ENCODE data around the gene ECE2. TPM values are rescaled to one million over a fixed set of nuclear protein-coding genes. Genes with fewer than 3 reads are reported as not detected.
A peak's percentile ranks its signal among the peaks of the same experiment; 100 is the strongest.

ECE2 gene
- total and polyA plus RNA-seq, 10 of the 15 experiments (the other 5 are each of a cell fraction or from before 2014, with no cell fraction given) = not detected

GRCh38 chr3:184260724-184261269, 15.0 kb upstream of the ECE2 start:
- Histone ChIP-seq H3K9ac (ENCODE audit: control insufficient read depth, insufficient read depth, low read length) (no peak overlapping the region), H3K9me3 (replicated peaks; ENCODE audit: control insufficient read depth, insufficient read depth, low read length) (no peaks in the 10 kb centered on the region), H3K4me2 (ENCODE audit: control insufficient read depth, insufficient read depth) (peak overlapping the region; percentile 64), H3K27ac (ENCODE audit: control insufficient read depth, insufficient read depth) (no peak overlapping the region), H3K79me2 (ENCODE audit: control insufficient read depth, insufficient read depth, low read length) (no peaks in the 10 kb centered on the region), H2AFZ (ENCODE audit: control insufficient read depth, low read depth, low read length) (peak overlapping the region; percentile 12; the same call in 1 of the 2 replicates), H3K36me3 (ENCODE audit: control insufficient read depth in 2 of 2, insufficient read depth in 2 of 2, low read length in 1 of 2) (no peaks in the 10 kb centered on the region), H3K4me3 (peak overlapping the region; percentile 55; the same call in 1 of the 2 replicates), H3K27me3 (replicated peaks in 1 of 2; ENCODE audit: control insufficient read depth in 2 of 2, insufficient read depth in 2 of 2, low read length in 1 of 2) (peaks cover 2 to 11% of the 10 kb centered on the region in 2 experiments), H3K4me1 (ENCODE audit: control insufficient read depth, insufficient read depth, low read length) (0 out of 2 replicates have a peak, but pooled peaks cover 4% of the 10 kb centered on the region), H4K20me1 (ENCODE audit: control insufficient read depth, insufficient read depth) (no peaks in the 10 kb centered on the region)
- FAIRE-seq = no peak
- ChIA-PET CTCF (interaction anchor here (1.1 kb wide), 1 partner anchor 11 kb away, joined by 5 read pairs; the partner anchor contains the start of gene EEF1AKMT4), RAD21 (ENCODE audit: unreplicated experiment) (no interaction called here), POLR2A (interaction anchor here (0.6 kb wide), 1 partner anchor 355 kb away, joined by 3 read pairs; no protein-coding TSS in a partner anchor), SMC1A (ENCODE audit: uncharacterized antibody, unreplicated experiment) (no interaction called here)
- WGBS (ENCODE audit: insufficient coverage, insufficient replicate concordance, low lambda C conversion rate, missing lambda C conversion rate) = 4% methylated on average over 38 of the region's 49 CpGs
- no TSS peak for BruUV-seq (replicated peaks)
- in situ Hi-C loops (cut with MboI) (no loop called here), intact Hi-C loops (cut with micrococcal nuclease; ENCODE audit: unreplicated experiment) (no loop called here)
- TF ChIP-seq TCF12 (IDR thresholded peaks at IDR 0.05; ENCODE audit: low read depth, low read length) (no peak), SUPT20H (IDR thresholded peaks at IDR 0.05; ENCODE audit: borderline replicate concordance, control insufficient read depth, low read depth, low read length) (no peak), POLR2A (IDR thresholded peaks at IDR 0.05; ENCODE audit: low read depth, low read length) (no peak), ZNF24 (IDR thresholded peaks at IDR 0.05) (no peak), EP300 (IDR thresholded peaks at IDR 0.05; ENCODE audit: borderline replicate concordance in 1 of 2, control insufficient read depth in 1 of 2, low read depth in 2 of 2, low read length in 2 of 2) (no peak), SUZ12 (IDR thresholded peaks at IDR 0.05; ENCODE audit: unreplicated experiment) (peak; percentile 94), RBBP5 (conservative IDR thresholded peaks at IDR 0.05) (no peak), ATF7 (IDR thresholded peaks at IDR 0.05; ENCODE audit: low read depth) (no peak), ASH2L (IDR thresholded peaks at IDR 0.05; ENCODE audit: borderline replicate concordance, low read depth) (no peak), HDAC2 (IDR thresholded peaks at IDR 0.05) (no peak), CREM (IDR thresholded peaks at IDR 0.05; ENCODE audit: low read depth) (no peak), SPI1 (IDR thresholded peaks at IDR 0.05; ENCODE audit: borderline replicate concordance, insufficient read depth, low read depth, low read length) (no peak), GATAD2B (conservative IDR thresholded peaks at IDR 0.05; ENCODE audit: low read depth) (0 out of 2 replicates have a peak, but pooled peaks have one; percentile 32), POLR2AphosphoS2 (IDR thresholded peaks at IDR 0.05; ENCODE audit: low read depth, low read length) (no peak), LARP7 (IDR thresholded peaks at IDR 0.05) (no peak)
- no peak; the same call in 2 of the 3 replicates for ATAC-seq
- DNase-seq (ENCODE audit: low read depth, low spot score) = no peak
